ENCODE data around the gene MRPL46.
"Not testable (repeated sequence)": the region's sequence is repeated elsewhere in the genome, so short reads cannot be mapped to it uniquely, and the experiment has no call there.

GRCh38 chr15:88434106-88434505 lies 33.1 kb downstream of the MRPL46 start:
- not testable (repeated sequence) for TF ChIP-seq EZH2phosphoT487 (IDR thresholded peaks at IDR 0.05; ENCODE audit: unreplicated experiment); POLR2AphosphoS5 (IDR thresholded peaks at IDR 0.05; ENCODE audit: low read depth); CTCF (conservative IDR thresholded peaks at IDR 0.05; ENCODE audit: low read depth in 2 of 2); REST (IDR thresholded peaks at IDR 0.05; ENCODE audit: unreplicated experiment); ETS1 (IDR thresholded peaks at IDR 0.05)
